K562 (cell line): ENCODE data around the gene ZNF333. TPM values are rescaled to one million over a fixed set of nuclear protein-coding genes. Genes with fewer than 3 reads are reported as not detected.
A peak's percentile ranks its signal among the peaks of the same experiment; 100 is the strongest.

Experiments
- CBX5 ChIP-seq: IDR thresholded peaks from 2 replicates; pipeline ENCODE4 v1.6.1; 2014; ENCODE audit warnings: low read depth, borderline replicate concordance
- CHD1 ChIP-seq: fragments of 200-600 bp; sonication (generic); IDR thresholded peaks from one replicate; pipeline ENCODE4 v1.6.1; 2012; ENCODE audit warnings: mild to moderate bottlenecking, moderate library complexity, low read length, inconsistent platforms
- COPS2 ChIP-seq: fragments of 450-650 bp; conservative IDR thresholded peaks from 2 replicates; pipeline ENCODE4 v1.6.1; 2016; ENCODE audit warnings: mild to moderate bottlenecking, moderate library complexity
- E2F4 ChIP-seq: sonication (generic); formaldehyde crosslinking; IDR thresholded peaks from 2 replicates; pipeline ENCODE4 v1.8.0; 2022; ENCODE audit warnings: mild to moderate bottlenecking, low read depth, missing genetic modification reagents
- FOXA3 ChIP-seq, 2 experiments: fragments of 450-650 bp in 1 of 2; sonication (generic) in 1 of 2; formaldehyde crosslinking; IDR thresholded peaks in 1 of 2; conservative IDR thresholded peaks in 1 of 2; 2 replicates each; pipeline versions ENCODE4 v1.4.0 to v1.8.0; 2020 to 2022; ENCODE audit warnings: mild to moderate bottlenecking in 2 of 2, missing genetic modification reagents in 1 of 2
- GABPB2 ChIP-seq: fragments of 250-450 bp; sonication (Bioruptor Pico); conservative IDR thresholded peaks from 2 replicates; pipeline ENCODE4 v1.5.1; 2021; ENCODE audit warnings: mild to moderate bottlenecking
- KAT2B ChIP-seq: IDR thresholded peaks from one replicate; pipeline ENCODE4 v1.6.1; 2012; ENCODE audit warnings: low read depth, mild to moderate bottlenecking, control low read depth, inconsistent platforms, low read length, moderate library complexity
- KDM1A ChIP-seq, 2 experiments: fragments of 450-650 bp; IDR thresholded peaks; 2 replicates each; pipeline ENCODE4 v1.6.1; 2016; ENCODE audit warnings: mild to moderate bottlenecking in 2 of 2
- MTA1 ChIP-seq: fragments of 450-650 bp; IDR thresholded peaks from 2 replicates; pipeline ENCODE4 v1.6.1; 2017; ENCODE audit warnings: borderline replicate concordance
- MTA3 ChIP-seq: fragments of 450-650 bp; formaldehyde crosslinking; IDR thresholded peaks from 2 replicates; pipeline ENCODE4 v1.6.1; 2017; ENCODE audit warnings: mild to moderate bottlenecking, borderline replicate concordance
- NCOR1 ChIP-seq: fragments of 450-650 bp; IDR thresholded peaks from 2 replicates; pipeline ENCODE4 v1.6.1; 2016; ENCODE audit warnings: mild to moderate bottlenecking, moderate library complexity
- NFRKB ChIP-seq: fragments of 450-650 bp; IDR thresholded peaks from 2 replicates; pipeline ENCODE4 v1.6.1; 2016; ENCODE audit warnings: low read depth
- PHB2 ChIP-seq: fragments of 450-650 bp; IDR thresholded peaks from 2 replicates; pipeline ENCODE4 v1.6.1; 2017; ENCODE audit warnings: low read depth
- RBFOX2 ChIP-seq: fragments of 200-400 bp; formaldehyde crosslinking; IDR thresholded peaks from 2 replicates; pipeline ENCODE4 v1.6.1; 2017; ENCODE audit warnings: low read depth, mild to moderate bottlenecking, low read length, moderate library complexity
- RBM22 ChIP-seq: fragments of 200-400 bp; formaldehyde crosslinking; IDR thresholded peaks from 2 replicates; pipeline ENCODE4 v1.6.1; 2018; ENCODE audit warnings: low read length, low read depth; ENCODE audit not compliant: poor library complexity, severe bottlenecking
- TEAD4 ChIP-seq, 2 experiments: sonication (generic) in 1 of 2; formaldehyde crosslinking in 1 of 2; IDR thresholded peaks; 2 replicates each; pipeline versions ENCODE4 v1.6.1 to v1.8.0; 2012 to 2022; ENCODE audit warnings: borderline replicate concordance in 1 of 2, inconsistent platforms in 1 of 2, low read length in 1 of 2, mild to moderate bottlenecking in 1 of 2, missing genetic modification reagents in 1 of 2
- THRB ChIP-seq: fragments of 450-650 bp; formaldehyde crosslinking; conservative IDR thresholded peaks from 2 replicates; pipeline ENCODE4 v1.4.0; 2022; ENCODE audit warnings: mild to moderate bottlenecking, missing genetic modification characterization
- WHSC1 ChIP-seq: IDR thresholded peaks from one replicate; pipeline ENCODE4 v1.6.1; 2012; ENCODE audit warnings: low read length, control low read depth, inconsistent platforms
- ZBTB11 ChIP-seq, 3 experiments: fragments of 200-800 bp in 1 of 3; fragments of 250-450 bp in 1 of 3; fragments of 450-650 bp in 1 of 3; sonication (Bioruptor Pico) in 1 of 3; sonication (Bioruptor generic) in 1 of 3; formaldehyde crosslinking in 1 of 3; IDR thresholded peaks; 2 replicates each; pipeline versions ENCODE4 v1.6.1 to v1.8.0; 2016 to 2022; ENCODE audit warnings: mild to moderate bottlenecking in 2 of 3, missing genetic modification characterization in 2 of 3, missing compliant biosample characterization in 1 of 3, moderate library complexity in 1 of 3
- ZNF274 ChIP-seq: IDR thresholded peaks from 2 replicates; pipeline ENCODE4 v1.6.1; 2011; ENCODE audit warnings: low read depth, mild to moderate bottlenecking, low read length, moderate library complexity, borderline replicate concordance
- ZNF280B ChIP-seq: fragments of 250-450 bp; sonication (Bioruptor Pico); IDR thresholded peaks from 2 replicates; pipeline ENCODE4 v1.5.1; 2021; ENCODE audit warnings: mild to moderate bottlenecking
- polyA plus RNA-seq, 8 experiments: library from polyadenylated mRNA; depleted of rRNA in 4 of 8; stranded (reverse) in 5 of 8; unstranded in 3 of 8; fragments of >200 nt; fragmentation: Nextera tagmentation in 2 of 8; fragmentation: Illumina TruSeq in 1 of 8; extraction: Ambion mirVana in 2 of 8; extraction: Trizol in 1 of 8; gene quantifications; 2 replicates each; pipeline versions ENCODE4 v1.2.1 to v1.2.3, GENCODE V29; 2011 to 2014; ENCODE audit warnings: inconsistent platforms in 1 of 8, missing spikeins in 1 of 8
- total RNA-seq, 7 experiments: library from RNA; depleted of rRNA in 6 of 7; stranded (reverse); fragments of >200 nt in 6 of 7; fragmentation: Illumina TruSeq in 2 of 7; extraction: Trizol in 2 of 7; gene quantifications; 2 replicates each; pipeline versions ENCODE4 v1.2.1 to v1.2.3, GENCODE V29; 2011 to 2021; ENCODE audit warnings: low replicate concordance in 1 of 7

The ZNF333 gene
- total and polyA plus RNA-seq, 9 of the 15 experiments (the other 6 are each of a cell fraction or from before 2014, with no cell fraction given) = 2.8 to 10.3 (median 6.3) TPM

GRCh38 chr19:14718522-14719116, 28.8 kb downstream of the ZNF333 start (continued):
- TF ChIP-seq KAT2B = no peak
- TF ChIP-seq PHB2 = no peak
- no peak for TF ChIP-seq ZBTB11 (CRISPR knock-in tag; IDR thresholded peaks at IDR 0.05)
- no peak for TF ChIP-seq GABPB2 (CRISPR knock-in tag)
- no peak for TF ChIP-seq NCOR1
- peak; percentile 19; the same call in 1 of the 2 replicates for TF ChIP-seq TEAD4 (IDR thresholded peaks at IDR 0.05; ENCODE audit: low read length)
- no peak for TF ChIP-seq TEAD4 (CRISPR knock-in tag; IDR thresholded peaks at IDR 0.05; ENCODE audit: borderline replicate concordance)
- TF ChIP-seq KDM1A (IDR thresholded peaks at IDR 0.05) = peak in 1 of 2 experiments; percentile 41; a peak in 1 of 4 replicates
- peak; percentile 29; the same call in 1 of the 2 replicates for TF ChIP-seq ZNF280B
- TF ChIP-seq ZNF274 = peak; percentile 96
- no peak for TF ChIP-seq COPS2
- no peak for TF ChIP-seq E2F4 (CRISPR knock-in tag)
- no peak for TF ChIP-seq WHSC1
- TF ChIP-seq CHD1 = no peak
- peak; percentile 48; the same call in 1 of the 2 replicates for TF ChIP-seq CBX5
- TF ChIP-seq MTA3 = peak; percentile 63; the same call in 1 of the 2 replicates
- no peak for TF ChIP-seq THRB (CRISPR knock-in tag)
- TF ChIP-seq MTA1 = peak; percentile 56; the same call in 1 of the 2 replicates
- peak; percentile 88 for TF ChIP-seq NFRKB
- no peak for TF ChIP-seq FOXA3 (CRISPR knock-in tag; conservative IDR thresholded peaks at IDR 0.05 in 1 of 2, IDR thresholded peaks at IDR 0.05 in 1 of 2)
- no peak for TF ChIP-seq RBFOX2
- TF ChIP-seq RBM22 = no peak
